ENCODE results near the gene COL7A1.

Gene COL7A1

DNA sequence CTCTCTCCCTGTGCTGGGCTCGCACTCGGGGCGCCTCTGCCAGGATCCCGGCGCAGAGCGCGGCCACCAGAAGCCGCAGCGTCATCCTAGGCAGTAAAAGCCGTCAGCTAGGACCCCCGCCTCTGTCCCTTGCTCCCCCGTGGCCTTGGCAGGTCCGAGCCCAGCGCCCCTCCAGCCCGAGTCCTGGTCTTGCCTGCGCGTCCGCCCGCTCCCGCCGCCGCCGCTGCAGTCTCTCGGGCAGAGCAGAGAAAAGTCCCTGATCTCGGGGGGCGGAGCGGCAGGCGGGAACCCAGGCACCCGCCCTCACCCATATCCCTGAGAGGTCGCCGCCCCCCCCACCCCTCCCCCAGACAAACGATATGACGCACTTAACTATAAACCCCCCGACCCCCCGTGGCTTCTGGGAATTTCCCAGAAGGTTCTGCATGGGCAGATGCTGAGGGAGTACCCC is at the start of gene COL7A1:
Gene COL7A1, minus strand, starts transcription at position 255 of the 451 bp plus-strand sequence. Its CDS starts 170 bp downstream, at position 85.
- DNase-seq: no peak

DNA sequence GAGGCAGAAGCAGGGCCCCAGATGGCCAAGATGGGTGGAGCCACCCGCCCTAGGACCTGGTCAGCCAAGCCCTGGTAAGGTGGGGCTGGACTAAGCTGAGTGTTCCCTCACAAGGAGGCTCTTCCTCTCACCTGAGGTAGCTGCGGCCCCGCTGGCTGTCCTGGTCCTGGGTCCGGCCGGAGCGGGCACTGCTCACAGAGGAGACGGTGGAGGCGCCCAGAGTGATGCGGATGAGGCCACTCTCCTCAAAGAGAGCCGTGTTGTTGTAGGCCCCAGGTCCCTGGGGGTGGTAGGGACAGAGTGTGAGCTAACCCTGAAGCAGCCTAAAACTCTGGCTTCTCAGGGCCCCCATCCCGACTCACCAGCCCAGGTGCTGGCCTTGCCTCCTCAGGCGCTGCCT is 47.5 kb upstream of the COL7A1 start:
- DNase-seq: no peak

DNA sequence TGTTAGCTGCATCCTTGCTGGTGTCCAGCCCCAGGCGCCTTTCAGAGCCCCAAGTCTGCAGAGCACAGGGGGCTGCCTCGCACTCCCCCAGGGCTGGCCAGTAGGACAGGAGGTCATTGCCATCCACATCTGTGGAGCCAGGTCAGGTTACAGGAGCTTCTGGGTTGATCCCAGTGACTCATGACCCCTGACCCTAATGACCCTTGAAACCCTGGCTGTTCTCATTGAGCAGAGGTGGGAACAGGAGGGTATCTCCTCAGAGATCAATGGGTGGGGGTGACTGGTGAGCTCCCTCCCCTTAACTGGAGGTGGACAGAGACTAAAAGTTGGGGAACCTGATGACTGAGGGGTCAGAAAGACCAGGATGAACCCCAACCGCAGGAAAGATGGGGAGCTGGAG is 46.3 kb upstream of the COL7A1 start:
- no peak for DNase-seq

DNA sequence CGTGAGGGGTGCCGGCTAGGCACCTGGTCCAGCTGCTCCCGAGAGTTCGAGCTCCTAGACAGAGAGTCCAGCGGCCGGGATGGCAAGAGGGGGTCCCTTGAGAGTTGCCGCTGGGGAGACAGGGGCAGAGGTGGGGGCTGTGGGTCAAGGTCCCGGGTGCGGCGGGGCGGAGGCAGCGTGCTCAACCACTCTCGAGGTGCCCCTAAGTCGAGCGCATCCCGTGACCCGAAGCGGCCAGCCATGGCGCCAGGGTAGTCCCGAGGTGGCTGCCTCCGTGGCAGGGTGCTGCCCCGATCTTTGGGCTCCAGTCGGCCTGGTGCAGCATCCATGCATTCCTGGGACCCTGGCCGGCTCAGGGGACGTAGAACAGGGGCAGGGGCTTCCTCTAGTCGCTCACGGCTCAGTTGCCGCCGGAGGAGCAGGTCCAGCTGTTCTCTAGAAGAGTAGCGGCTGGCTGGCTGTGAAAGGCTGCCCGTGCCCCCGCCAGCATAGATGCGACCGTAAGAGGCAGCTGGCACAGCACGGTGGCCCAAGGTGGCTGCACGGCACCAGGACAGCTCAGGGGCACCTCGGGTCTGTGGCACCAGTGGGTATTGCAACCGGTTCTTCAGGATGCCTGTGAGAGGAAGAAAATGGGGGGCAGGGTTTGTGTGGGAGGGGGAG is 44.9 kb upstream of the COL7A1 start:
- DNase-seq: no peak

DNA sequence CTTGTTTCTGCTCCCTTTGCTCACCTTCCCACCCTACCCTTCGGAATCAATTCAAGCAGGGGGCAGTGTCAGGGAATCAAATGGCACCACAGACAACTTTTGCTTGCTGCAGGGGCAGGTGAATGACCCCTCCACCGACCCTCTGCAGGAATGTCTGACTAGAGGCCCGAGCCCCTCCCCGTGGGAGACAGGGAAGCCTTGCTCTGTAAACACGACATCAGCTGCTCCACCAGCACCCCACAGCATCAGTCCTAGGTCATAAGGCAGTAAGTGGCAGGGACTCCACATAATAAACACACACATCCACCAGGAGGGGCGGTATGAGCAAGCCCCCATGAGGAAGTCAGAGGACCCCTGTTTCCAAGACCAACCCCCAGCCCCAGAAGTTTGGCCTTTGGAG is 42.2 kb upstream of the COL7A1 start:
- DNase-seq: no peak

DNA sequence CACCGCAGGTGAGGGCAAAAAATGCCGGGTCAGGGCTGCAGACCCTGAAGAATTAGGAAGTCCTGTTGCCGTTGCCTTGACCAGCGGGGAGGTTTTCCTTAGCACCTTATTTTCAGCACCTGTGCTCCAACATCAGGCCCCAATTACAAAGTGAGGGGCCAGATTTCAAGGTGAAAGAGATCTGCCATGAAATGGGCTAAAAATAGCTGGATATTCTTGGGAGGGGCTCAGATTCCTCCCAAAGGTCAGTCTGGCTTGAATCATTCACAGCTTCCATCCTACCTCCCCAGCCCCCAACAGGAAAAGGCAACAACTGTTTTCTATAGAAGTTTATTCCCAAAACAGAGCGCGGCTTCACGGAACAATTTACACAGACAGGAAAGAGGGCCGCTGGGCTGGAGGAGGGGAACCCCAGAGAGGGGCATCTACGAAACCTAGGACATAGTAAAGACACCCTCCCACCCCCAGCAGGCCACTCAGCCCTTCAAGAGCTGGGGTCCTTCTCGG is 41.1 kb upstream of the COL7A1 start:
- DNase-seq: no peak

DNA sequence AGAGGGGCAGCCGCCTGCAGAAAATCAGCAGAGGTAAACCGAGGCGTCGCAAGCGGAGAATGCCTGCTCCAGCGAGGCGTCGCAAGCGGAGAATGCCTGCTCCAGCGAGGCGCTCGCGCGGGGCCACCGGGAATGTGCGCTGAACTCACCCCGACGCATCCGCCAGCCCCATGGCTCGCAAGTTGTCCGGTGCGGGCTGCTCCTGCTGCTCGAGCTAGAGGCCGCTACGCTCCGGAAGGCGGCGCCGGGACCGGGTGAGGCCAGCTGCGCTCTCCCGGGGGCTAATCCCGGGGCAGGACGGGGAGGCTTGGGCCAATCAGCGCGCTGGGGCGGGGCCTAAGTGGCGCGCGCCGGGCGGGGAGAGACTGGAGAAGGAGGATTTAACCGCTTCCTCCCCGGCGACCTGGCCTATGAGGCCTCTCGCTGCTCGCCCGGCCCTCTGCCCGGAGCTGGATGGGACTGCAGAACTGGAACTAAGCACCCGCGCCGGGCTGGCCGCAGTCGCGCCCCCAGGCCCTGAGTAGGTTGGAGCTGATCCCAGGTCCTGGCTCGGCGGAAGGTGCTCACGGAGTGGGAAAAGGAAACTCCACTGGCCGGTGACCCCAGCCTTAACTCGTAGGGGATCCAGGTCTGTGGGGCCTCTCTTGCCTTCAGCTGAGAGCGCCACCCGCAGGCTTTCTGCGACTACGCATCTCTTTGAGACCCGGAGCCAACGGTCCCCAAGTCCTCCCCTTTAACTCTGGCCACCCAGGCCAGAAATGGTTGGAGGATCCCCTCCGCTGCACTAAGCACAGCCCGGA is 40.3 kb upstream of the COL7A1 start, which contains the start of gene SLC26A6:
Gene SLC26A6, minus strand, starts transcription at position 240 of the 800 bp plus-strand sequence. Its CDS starts 68 bp downstream, at position 172.
- DNase-seq: peak; percentile 94

DNA sequence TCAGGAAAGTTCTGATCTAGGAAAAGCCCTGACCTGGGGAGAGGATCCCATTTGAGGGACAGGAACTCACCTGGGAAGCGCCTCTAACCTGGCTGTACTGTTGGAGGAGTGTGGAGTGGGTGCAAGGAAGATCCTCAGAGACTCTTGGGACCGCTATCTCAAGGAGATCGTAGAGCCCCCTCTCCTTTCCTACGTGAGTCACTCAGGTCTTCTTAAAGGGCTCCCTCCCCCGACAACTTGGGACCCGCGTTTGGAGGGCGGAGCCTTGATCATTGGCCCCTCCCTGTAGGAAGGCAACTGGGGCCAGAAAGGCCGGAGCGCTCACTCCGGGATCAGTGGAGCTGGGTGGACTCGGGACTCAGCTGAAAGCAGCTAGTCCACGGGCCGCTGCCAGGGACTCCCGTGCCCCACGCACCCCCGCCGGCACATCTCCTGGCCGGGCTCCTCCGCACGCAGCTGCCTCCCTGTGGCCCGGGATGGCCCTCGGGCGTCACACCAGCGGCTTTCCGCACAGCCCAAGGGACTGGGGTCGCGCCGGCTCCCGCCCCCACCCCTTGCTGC is 39.6 kb upstream of the COL7A1 start:
- DNase-seq: peak; percentile 56

DNA sequence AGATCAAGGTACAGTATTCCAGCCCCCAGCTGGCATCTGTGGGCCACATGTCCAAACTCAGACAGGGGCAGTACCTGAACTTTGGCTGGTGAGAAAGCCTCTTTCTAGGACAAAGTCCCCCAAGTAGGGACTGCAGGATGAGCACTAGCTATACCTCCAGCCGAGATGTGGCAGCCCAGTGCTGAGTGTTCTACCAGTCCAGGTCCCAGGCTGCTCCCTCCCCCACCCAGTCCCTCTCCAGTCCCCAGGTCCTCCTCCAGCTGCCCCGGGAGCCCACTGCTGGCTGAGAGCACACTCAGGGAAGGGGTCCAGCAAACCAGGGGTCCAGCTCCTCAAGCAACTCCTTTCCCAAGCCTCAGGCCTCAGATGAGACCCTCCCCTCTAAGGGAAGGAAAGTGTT is 38.6 kb upstream of the COL7A1 start:
- DNase-seq: no peak

DNA sequence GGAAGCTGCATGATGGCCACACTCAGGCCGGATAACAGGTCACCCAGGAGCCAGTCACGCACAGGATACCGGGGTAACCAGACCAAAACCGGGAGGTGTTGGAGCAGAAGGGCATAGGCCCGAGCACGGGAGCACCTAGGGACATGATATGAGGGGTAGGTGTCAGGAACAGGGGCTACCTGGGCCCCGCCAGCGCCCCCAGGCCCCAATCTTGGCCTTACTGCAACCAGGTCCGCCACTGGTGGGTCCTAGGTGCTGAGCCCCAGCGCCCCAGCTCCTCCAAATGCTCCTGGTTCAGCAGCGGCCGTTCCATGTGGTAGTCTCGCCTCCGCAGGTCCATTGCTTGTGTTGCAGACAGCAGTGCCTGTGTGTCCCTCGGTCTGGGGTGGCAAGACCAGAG is 38.1 kb upstream of the COL7A1 start:
- no peak for DNase-seq

DNA sequence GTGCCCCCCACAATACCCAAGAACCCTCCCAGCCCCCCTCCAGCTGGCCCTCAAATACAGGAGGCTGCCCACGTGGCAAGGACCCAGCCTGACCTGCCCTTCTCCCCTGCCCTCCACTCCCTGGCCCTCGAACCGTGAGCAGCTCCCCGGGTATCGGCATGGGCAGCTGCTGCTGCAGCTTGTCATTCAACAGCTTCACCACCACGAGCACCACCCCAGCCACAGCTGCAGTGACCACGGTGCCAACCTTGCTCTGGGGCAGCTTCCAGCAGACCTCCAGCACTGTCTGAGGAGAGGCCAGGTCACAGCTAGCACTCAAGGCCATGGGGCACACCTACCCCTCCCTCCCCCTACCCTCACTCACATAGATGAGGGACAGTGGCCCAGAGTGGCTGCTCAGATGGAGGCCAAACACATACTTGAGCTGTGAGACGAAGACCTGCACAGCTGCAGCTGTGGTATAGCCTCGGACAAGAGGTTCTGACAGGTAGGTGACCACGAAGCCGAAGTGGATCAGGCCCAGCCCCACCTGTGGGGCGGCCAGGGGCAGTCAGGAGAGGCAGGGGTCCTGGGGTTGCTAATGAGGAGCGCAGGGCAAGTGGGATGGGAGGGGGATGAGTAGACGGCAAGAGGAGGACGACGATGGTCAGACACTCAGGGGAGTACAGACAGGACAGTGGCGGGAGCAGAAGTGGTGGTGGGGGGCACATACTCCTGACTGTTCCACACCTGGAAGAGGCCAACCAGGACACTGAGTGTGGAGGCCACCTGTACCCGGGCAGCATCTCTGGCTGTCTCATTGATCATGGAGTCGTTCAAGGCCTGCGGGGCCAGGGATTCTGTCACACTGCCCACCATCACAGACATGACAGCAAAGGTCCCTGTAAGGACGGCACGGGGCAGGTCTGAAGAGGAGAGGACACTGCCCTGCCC is 36.7 kb upstream of the COL7A1 start:
- no peak for DNase-seq

DNA sequence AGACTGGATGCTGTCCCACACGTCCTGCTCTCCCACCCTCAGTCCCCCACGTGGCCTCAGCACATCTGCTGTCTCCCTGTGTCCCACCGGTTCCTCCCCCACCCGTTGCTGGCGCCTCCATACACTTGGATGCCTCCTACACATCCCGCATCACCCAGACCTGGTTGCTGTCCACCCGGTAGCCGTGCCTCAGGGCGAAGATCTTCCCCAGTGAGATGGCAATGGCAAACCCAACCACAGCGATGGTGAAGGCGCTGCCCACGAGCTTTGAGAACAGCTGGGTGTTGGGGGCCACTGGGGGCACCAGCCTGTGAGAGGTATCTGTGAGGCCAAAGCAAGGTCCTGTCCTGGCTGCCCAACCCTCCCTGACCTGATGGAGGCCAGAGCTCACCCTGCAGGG is 35.7 kb upstream of the COL7A1 start:
- no peak for DNase-seq

DNA sequence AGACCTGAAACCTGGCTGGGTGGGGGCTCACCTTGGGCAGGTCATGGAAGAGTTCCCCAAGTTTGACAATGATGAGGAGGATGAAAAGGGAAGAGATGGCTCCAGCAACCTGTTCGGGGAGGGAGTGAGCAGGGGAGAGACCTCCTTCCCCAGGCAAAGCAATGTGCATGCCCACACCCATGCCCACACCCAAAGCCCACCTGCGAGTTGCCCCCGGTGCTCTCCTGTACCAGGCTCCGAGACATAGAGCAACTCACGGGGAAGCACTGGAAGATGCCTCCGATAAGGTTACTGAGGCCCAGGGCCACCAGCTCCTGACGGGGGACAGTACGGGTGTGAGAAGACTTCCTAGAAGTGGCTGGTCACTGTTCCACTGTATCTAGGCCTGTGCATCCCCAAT is 35.3 kb upstream of the COL7A1 start:
- no peak for DNase-seq

DNA sequence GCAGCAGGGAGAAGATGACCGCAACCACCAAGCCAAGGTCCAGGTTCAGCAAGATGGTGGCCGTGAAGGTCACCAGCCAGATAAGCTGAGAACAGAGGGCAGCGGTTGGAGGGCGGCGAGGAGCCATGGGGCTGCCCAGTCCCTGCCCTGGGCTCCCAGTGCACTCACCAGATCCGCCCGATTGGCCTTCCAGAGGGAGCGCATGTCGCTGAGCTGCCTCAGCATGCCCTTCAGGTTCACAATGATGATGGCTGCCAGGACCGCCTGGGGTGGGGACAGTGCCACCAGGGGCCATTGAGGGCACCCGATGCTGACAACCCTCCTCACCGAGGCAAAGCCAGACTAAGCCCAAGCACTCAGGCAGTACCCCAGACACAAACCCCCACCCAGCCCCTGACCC is 34.8 kb upstream of the COL7A1 start:
- no peak for DNase-seq

DNA sequence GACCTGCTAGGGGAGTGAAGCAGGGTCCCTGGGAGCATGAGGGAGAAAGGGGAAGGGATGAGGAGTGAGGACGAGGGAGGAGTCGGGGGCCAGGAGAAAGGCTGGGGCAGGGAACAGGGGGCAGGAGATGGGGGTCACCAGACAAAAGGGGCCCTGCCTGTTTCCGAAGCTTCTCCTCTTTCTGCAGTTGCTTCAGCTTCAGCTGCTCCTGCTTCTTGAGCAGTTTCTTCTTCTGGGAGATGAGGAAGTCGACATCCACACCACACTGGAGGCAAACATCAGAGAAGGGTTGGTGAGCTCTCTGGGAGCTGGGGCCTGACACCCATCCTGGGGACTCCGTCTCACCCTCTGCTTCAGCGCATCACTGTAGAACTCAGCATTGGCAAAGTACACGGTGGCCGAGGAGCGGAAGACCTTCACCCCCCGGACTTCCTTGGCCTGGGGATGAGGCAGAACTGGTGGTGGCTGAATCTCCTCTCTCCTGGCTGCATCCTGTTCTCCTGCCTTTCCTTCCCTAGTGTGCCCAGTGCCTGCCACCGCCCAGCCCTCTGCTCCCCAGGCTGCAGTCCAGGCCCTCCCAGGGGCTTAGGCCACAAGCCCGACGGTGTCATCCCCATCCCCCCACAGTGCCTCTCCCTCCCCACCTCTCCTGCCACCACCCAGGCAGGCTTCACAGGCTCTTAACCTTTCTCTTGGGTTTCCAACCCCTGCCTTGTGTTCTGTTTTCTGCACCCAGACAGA is 33.3 kb upstream of the COL7A1 start:
- DNase-seq: no peak

DNA sequence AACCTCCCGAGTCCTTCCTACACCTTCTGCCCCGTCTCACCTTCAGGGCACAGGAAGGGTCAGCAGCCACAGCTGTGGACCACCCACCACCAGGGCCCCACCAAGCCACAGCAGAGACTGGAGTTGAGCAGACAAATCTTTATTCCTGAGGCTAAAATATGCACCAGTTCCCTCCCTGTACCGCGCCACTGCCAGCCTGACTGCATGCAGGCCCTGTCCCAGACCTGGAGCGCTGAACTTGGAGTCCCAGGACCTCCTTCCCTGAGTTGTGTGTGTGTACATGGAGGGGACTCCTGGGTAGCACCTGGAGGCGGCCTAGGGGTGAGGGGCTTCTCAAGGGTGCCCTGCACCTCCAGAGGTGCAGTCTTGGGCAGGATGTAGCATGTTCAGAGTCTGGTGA is 30.5 kb upstream of the COL7A1 start:
- no peak for DNase-seq

DNA sequence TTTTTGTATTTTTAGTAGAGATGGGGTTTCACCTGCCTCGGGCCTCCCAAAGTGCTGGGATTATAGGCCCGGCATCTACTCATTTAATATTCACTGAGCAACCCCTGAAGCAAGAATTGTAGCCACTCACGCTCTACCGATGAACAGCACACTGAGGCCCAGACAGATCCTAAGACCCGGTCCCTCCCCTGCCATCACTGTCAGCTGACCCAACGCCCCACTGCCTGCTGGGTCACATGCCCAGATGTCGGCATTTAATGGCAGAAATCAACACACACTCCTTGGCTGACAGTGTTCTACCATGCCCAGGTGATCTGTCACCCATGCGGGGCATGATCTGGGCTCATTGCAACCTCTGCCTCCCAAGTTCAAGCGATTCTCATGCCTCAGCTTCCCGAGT is 29.6 kb upstream of the COL7A1 start:
- DNase-seq: no peak

DNA sequence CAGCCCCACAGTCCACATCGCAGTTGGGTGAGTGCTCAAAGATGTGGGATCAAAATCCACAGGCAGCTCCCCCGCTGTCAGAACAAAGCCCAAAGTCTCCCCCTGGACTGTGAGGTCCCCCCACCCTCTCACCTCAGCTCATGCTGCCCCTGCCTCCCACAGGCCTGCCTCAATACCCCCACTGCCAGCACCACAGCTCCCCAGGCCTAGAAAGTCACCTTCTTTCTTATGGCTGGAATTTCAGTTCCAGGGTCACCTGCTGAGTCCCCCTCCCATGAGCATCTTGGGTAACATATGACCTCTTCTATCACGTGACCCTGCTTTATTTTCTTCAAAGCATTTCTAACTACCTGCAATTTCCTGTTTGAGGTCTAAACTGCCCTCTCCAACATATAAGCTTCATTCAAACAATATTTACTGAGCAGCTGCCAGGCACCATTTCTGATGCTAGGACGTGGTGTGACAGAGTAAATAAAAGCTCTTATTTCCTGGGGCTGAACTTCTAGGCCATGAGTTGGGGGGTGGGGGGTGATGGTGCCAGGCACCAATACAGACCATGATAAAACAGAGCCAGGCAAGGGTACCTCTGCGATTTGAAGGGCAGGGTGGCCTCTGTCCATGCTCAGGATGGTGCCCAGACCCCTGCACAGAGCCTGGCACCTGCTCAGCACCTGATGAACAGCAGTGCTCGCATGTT is 28.9 kb upstream of the COL7A1 start:
- no peak for DNase-seq

DNA sequence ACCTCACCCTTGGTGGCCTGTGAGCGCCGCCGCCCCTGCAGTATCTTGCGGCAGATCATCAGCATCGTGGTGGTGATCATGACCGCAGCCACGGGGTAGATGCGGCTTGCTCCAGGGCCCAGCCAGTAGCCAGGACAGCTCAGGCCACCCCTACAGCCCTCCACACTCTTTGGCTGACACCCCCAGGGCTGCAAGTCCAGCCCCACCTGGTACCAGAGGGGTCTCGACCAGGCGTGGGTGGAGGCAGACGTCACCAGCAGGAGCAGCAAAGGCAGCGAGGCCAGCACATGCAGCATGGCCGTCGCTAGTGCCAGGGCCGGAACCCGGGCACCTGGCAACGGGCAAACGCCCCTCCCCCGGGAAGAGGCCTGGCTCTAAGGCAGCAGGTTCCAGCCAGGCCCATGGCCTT is 26.3 kb upstream of the COL7A1 start, which contains the start of gene TMEM89:
Gene TMEM89, minus strand, starts transcription at position 309 of the 409 bp plus-strand sequence. Its CDS starts 13 bp downstream, at position 296.
- no peak for DNase-seq

DNA sequence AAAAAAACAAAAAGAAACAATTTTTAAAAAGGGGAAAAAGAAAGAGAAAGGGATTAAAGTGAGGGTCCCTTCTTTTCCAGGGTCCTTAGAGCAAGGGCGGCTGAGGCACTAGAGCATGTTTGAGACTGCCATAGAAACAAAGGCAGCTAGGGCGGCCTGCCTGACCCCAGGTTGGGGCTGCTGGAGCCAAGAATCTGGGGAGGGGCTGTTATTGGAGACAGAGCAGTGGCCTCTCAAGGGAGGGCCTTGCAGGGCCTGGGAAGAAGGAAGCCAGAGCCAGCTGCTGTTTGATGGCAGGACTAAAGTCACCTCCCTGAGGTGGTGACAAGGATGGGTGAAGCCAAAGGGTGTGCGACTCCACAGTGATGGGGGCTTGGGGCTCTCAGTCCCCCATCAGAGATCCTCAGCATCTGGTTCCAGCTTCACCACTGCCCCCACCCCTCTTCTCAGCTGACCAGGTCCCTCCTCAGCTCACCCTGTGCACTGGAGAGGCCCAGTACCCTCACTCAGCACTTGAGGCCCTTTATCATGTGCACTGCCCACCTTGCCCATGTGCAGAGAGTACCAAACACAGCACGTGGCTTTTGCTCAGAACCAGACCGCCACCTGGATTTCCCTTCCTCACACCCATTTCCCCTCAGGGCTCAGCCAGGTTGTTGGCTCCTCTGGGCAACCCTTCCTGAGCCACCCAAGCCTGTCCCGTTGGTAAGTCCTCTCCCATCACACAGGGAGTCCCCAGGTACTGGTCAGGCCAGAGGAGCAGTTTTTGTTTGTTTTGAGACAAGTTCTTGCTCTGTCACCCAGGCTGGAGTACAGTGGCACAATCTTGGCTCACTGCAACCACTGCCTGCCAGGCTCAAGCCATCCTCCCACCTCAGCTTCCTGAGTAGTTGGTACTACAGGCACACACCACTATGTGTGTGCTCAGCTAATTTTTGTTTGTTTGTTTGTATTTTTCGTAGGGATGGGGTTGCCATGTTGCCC is 24.7 kb upstream of the COL7A1 start:
- no peak for DNase-seq

Data from activated T-cell treated with anti-CD3 and anti-CD28 coated beads, Interleukin-2, amount 50 U/mL, for 1 hour (primary cell).